IMR-90 (cell line): Measurements from ENCODE around the gene MTMR1.

ENCODE experiments used
- CEBPB ChIP-seq: IDR thresholded peaks from 2 replicates; pipeline ENCODE4 v1.6.1; 2012; ENCODE audit warnings: low read depth, low read length, improper control_type of control experiment
- CHD1 ChIP-seq: IDR thresholded peaks from 2 replicates; pipeline ENCODE4 v1.6.1; 2012; ENCODE audit warnings: low read depth, low read length, improper control_type of control experiment
- FOS ChIP-seq: fragments of 150-350 bp; IDR thresholded peaks from 2 replicates; pipeline ENCODE4 v1.6.1; 2016; ENCODE audit warnings: low read depth, low read length
- MAZ ChIP-seq: IDR thresholded peaks from 2 replicates; pipeline ENCODE4 v1.6.1; 2012; ENCODE audit warnings: low read depth, mild to moderate bottlenecking, low read length, improper control_type of control experiment, moderate library complexity, borderline replicate concordance
- MXI1 ChIP-seq: IDR thresholded peaks from 2 replicates; pipeline ENCODE4 v1.6.1; 2012; ENCODE audit warnings: low read depth, mild to moderate bottlenecking, low read length, moderate library complexity, borderline replicate concordance
- POLR2A ChIP-seq: IDR thresholded peaks from 2 replicates; pipeline ENCODE4 v1.6.1; 2012; ENCODE audit warnings: mild to moderate bottlenecking, low read depth, low read length
- SMC3 ChIP-seq: fragments of 150-350 bp; IDR thresholded peaks from 2 replicates; pipeline ENCODE4 v1.6.1; 2016; ENCODE audit warnings: low read depth, mild to moderate bottlenecking, antibody characterized with exemption, low read length, moderate library complexity
- TF ChIP-seq, protein P1 (sequence below): conservative IDR thresholded peaks from 2 replicates; pipeline ENCODE4 v1.5.1; 2012; ENCODE audit warnings: mild to moderate bottlenecking, low read depth, low read length, improper control_type of control experiment
- TF ChIP-seq, protein P2 (sequence below): fragments of 150-350 bp; IDR thresholded peaks from 2 replicates; pipeline ENCODE4 v1.6.1; 2016; ENCODE audit warnings: low read depth, mild to moderate bottlenecking, low read length, moderate library complexity, borderline replicate concordance

DNA sequence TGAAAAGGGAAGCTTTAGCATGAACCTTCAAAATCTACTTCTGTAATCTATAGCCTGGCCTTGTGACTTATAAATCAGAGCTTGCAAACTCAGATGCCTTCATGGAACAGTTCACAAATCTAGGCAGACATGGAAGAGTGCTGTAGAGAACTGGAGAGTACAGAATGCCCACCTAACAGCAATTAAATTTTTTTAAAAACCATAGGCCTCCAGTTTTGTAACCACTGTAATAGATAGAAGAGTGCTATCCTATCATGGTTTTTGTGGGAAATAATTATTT is 10.4 kb downstream of the MTMR1 start:
- TF ChIP-seq POLR2A (no peak), CHD1 (no peak), FOS (no peak), MXI1 (no peak), CEBPB (no peak), SMC3 (no peak), MAZ (no peak)
- TF ChIP-seq, protein P1, sequence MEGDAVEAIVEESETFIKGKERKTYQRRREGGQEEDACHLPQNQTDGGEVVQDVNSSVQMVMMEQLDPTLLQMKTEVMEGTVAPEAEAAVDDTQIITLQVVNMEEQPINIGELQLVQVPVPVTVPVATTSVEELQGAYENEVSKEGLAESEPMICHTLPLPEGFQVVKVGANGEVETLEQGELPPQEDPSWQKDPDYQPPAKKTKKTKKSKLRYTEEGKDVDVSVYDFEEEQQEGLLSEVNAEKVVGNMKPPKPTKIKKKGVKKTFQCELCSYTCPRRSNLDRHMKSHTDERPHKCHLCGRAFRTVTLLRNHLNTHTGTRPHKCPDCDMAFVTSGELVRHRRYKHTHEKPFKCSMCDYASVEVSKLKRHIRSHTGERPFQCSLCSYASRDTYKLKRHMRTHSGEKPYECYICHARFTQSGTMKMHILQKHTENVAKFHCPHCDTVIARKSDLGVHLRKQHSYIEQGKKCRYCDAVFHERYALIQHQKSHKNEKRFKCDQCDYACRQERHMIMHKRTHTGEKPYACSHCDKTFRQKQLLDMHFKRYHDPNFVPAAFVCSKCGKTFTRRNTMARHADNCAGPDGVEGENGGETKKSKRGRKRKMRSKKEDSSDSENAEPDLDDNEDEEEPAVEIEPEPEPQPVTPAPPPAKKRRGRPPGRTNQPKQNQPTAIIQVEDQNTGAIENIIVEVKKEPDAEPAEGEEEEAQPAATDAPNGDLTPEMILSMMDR: no peak
- TF ChIP-seq, protein P2, sequence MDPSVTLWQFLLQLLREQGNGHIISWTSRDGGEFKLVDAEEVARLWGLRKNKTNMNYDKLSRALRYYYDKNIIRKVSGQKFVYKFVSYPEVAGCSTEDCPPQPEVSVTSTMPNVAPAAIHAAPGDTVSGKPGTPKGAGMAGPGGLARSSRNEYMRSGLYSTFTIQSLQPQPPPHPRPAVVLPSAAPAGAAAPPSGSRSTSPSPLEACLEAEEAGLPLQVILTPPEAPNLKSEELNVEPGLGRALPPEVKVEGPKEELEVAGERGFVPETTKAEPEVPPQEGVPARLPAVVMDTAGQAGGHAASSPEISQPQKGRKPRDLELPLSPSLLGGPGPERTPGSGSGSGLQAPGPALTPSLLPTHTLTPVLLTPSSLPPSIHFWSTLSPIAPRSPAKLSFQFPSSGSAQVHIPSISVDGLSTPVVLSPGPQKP: no peak
